Gastrocnemius medialis (tissue), 4 donors: ENCODE results near the gene LRP1-AS.

Experiments used
- POLR2A ChIP-seq, 2 donors: fragments of 450-650 bp; IDR thresholded peaks; one replicate each; pipeline ENCODE4 v1.6.1; 2017; ENCODE audit warnings: antibody characterized with exemption in 2 of 2, mild to moderate bottlenecking in 2 of 2, moderate library complexity in 2 of 2
- TF ChIP-seq, protein P1 (sequence below), 5 experiments: fragments of 450-650 bp in 3 of 5; fragments of 200-600 bp in 2 of 5; sonication (generic) in 2 of 5; IDR thresholded peaks in 4 of 5; conservative IDR thresholded peaks in 1 of 5; 1 replicate in 4 of 5; 2 replicates in 1 of 5; pipeline ENCODE4 v1.5.1; 2016 to 2019; ENCODE audit warnings: antibody characterized with exemption in 5 of 5, mild to moderate bottlenecking in 3 of 5, moderate library complexity in 3 of 5

DNA sequence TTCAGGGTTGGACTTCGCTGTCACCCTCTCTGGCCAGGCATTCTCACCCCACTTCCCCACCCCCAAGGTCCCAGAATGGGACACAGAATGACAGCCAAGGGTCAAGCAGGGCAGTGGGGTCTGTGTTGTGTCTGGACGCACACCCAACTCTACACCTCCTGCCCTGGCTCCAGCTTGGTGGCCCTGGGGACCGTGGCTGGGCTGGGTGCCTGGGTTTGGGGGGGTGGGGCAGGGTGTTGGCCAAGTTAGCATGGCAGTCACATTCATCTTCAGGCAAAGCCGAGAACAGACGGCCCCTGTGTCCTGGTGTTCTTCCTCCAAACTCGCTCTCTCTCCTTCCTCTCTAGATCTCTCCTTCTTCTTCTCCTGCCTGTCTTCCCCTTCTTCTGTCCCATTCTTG, 13.5 kb downstream of the LRP1-AS start:
- TF ChIP-seq, protein P1, sequence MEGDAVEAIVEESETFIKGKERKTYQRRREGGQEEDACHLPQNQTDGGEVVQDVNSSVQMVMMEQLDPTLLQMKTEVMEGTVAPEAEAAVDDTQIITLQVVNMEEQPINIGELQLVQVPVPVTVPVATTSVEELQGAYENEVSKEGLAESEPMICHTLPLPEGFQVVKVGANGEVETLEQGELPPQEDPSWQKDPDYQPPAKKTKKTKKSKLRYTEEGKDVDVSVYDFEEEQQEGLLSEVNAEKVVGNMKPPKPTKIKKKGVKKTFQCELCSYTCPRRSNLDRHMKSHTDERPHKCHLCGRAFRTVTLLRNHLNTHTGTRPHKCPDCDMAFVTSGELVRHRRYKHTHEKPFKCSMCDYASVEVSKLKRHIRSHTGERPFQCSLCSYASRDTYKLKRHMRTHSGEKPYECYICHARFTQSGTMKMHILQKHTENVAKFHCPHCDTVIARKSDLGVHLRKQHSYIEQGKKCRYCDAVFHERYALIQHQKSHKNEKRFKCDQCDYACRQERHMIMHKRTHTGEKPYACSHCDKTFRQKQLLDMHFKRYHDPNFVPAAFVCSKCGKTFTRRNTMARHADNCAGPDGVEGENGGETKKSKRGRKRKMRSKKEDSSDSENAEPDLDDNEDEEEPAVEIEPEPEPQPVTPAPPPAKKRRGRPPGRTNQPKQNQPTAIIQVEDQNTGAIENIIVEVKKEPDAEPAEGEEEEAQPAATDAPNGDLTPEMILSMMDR (IDR thresholded peaks at IDR 0.05 in 4 of 5, conservative IDR thresholded peaks at IDR 0.05 in 1 of 5): no peak
- TF ChIP-seq POLR2A (IDR thresholded peaks at IDR 0.05): no peak
